ENCODE results near the gene SAT1.

The SAT1 gene

DNA sequence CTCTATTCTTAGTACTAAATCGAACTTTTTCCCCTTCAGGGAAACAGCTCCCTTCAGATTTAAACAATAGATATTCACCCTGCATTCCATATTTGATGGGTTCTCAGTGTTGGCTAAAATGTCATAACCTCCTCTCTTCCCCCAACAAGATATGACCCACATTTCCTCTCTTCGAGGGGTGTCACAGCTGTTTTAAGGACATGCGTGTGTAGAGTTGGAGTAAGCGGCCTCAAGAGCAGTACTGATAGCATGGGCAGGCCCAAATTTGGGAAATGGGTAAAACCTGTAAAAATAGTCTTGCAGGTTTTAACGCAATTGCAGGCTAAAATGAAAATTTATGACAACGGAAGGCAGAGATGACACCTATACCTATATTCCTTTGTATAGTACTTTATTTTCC lies 28.7 kb downstream of the SAT1 start:
- no peak for DNase-seq

- no peak for DNase-seq
Observed at GRCh38 chrX:23813808-23814207, 30.8 kb downstream of the SAT1 start.

DNA sequence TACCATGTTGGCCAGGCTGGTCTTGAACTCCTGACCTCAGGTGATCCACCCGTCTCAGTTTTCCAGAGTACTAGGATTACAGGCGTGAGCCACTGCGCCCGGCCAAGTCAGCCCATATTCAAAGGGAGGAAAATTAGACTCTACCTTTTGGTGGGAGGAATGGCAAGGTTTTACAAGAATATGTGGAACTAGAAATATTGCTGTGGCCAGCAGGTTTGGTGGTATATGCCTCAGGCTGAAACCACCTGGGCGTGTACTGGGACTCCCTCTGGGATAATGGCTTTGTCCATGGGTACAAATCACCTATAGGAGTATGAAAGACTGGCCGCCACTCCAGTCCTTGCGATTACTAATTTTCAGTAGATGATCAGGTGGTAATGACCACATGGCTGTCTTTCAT lies 32.4 kb downstream of the SAT1 start:
- DNase-seq = no peak

GRCh38 chrX:23816179-23816578 lies 33.2 kb downstream of the SAT1 start:
- no peak for DNase-seq

- no peak for DNase-seq
Observed at GRCh38 chrX:23817979-23818336, 35.0 kb downstream of the SAT1 start.

DNA sequence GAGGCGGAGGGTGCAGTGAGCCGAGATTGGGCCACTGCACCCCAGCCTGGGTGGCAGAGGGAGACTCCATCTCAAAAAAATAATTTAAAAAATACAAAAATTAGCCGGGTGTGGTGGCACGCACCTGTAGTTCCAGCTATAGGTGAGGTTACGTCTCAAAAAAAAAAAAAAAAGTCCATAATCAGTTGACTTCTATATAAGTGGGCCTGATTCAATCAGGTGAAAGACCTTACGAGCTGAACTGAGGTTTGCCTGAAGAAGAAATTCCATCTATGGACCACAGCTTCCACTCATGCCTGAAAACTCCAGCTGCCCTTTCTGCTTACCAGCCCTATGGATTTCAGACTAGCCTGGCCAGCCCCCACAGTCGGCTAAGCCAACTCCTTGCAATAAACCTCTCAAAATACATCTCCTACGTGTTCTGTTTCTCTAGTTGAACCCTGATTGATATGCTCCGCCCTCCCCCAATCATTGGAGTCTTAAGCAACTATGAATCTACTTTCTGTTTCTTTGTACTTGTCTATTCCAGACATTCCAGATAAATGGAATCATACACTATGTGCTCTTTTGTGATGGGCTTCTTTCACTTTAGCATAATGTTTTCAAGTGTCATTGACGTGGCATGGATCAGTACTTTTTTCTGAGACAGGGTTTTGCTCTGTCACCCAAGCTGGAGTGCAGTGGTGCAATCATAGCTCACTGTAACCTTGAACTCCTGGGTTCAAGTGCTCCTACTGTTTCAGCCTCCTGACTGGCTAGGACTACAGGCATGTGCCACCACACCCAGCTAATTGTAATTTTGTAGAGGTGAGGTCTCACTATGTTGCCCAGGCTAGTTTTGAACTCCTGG lies 36.6 kb downstream of the SAT1 start:
- no peak for DNase-seq

DNA sequence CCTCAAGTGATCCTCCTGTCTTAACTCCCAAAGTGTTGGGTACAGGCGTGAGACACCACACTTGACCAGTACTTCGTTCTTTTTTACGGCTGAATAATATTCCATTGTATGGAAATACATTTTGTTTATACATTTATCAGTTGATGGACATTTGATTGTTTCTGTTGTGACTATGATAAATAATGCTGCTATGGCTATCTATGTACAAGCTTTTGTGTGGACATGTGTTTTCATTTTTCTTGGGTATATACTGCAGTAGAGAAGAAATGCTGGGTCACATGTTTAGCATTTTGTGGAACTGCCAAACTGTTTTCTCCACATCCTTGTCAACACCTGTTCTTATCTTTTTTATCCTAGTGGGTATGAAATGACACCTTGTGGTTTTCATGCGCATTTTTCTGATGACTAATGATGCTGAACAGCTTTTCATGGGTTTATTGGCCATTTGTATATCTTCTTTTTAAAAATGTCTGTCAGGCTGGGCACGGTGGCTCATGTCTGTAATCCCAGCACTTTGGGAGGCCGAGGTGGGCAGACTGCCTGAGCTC lies 37.3 kb downstream of the SAT1 start:
- DNase-seq = no peak

- no peak for DNase-seq
Observed at GRCh38 chrX:23821847-23822246, 38.9 kb downstream of the SAT1 start.

DNA sequence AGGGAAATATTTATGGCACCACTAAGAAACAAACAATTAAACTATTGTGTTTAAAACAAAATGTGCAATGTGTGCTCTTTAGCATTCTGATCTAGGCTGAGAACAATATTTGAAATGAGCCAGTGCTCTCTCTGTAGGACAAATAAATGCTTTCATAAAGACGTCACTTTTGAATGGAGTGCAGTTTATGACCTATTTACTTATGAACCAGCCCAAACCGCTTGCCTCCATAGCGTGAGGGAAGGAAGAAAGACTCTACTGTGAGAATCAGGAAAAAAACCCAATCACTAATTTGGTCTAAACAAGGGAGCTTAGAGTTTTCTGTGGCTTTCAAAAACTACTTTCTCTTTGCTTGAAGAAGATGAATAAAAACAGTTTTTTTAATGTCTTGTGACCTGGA lies 39.4 kb downstream of the SAT1 start:
- no peak for DNase-seq

- no peak for DNase-seq
Observed at GRCh38 chrX:23822841-23823240, 39.9 kb downstream of the SAT1 start.

DNA sequence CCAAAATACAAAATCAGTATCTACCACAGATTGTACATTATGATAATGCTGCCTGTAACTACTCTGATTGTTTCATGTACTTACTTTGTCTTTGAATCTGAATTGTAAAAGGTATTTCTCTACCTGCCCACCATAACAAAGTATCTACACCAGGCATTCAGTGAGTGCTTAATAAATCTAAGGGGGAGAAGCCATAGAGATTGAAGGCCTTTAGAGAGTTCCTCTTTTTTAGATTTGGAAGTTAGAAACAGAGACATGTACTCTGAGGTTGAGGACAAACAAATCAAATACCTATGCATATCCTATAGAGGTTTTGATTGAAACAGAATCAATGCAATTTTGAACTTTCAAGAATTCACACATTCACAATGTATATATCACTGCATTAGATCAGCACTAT lies 42.7 kb downstream of the SAT1 start:
- DNase-seq = no peak

GRCh38 chrX:23826216-23826615 lies 43.2 kb downstream of the SAT1 start:
- no peak for DNase-seq

DNA sequence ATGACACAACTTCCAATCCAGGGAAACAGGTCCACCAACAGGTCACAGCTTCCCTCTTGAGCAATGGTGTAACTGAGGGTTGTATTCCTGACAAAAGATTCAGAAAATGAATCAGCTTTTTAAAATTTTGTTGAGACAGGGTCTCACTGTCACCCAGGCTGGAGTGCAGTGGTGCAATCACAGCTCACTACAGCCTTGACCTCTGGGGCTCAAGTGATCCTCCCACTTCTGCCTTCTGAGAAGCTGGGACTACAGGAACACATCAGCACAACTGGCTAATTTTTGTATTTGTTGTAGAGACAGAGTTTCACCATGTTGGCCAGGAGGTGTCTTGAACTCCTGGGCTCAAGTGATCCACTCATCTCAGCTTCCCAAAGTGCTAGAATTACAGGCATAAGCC lies 43.7 kb downstream of the SAT1 start:
- no peak for DNase-seq

- DNase-seq = no peak
Observed at GRCh38 chrX:23828881-23829280, 45.9 kb downstream of the SAT1 start.

DNA sequence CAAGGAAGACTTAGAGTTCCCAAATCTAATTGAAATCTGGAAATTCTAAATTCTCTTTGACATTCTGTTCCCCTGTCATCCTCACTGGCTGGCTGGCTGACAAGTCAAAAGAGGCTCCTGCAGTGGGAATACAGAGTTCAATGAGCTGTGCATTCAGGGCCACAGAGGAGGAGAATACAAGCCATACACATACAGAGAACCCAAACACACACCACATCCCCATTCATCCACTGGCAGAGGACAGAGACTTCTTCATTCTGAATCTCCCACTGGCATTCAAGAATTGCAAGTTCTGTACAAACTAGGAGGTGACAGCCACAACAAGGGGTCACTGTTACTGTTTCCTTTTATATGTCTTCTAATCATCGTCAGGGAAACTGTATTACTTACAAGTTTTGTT lies 49.7 kb downstream of the SAT1 start:
- no peak for DNase-seq
